ENCODE measurements around the gene BRD1. TPM values are rescaled to one million over a fixed set of nuclear protein-coding genes. Genes with fewer than 3 reads are reported as not detected.

BRD1 gene
- total and polyA plus RNA-seq, 7 donors = 12.6 to 52.6 (median 31.1) TPM

GRCh38 chr22:49733631-49734030, 94.0 kb downstream of the BRD1 start:
- Histone ChIP-seq H3K4me3 (no peak overlapping the region), H3K4me1 (no peaks in the 10 kb centered on the region), H3K27ac (no peak overlapping the region), H3K36me3 (no peaks in the 10 kb centered on the region), H3K9me3 (peaks cover 0 to 2% (median 0%) of the 10 kb centered on the region in 4 donors), H3K27me3 (peaks cover 0 to 59% (median 19%) of the 10 kb centered on the region in 3 donors)
- 70 to 84% methylated on average over 7 of the region's 7 CpGs for WGBS, 2 donors
- intact Hi-C loops (cut with DNase I) = no loop called here
- DNase-seq = no peak
- TF ChIP-seq CTCF (IDR thresholded peaks at IDR 0.05) (no peak), EP300 (IDR thresholded peaks at IDR 0.05) (no peak), POLR2AphosphoS5 (IDR thresholded peaks at IDR 0.05) (no peak), POLR2A (IDR thresholded peaks at IDR 0.05) (no peak)

GRCh38 chr22:49730656-49731055, 97.0 kb downstream of the BRD1 start:
- Histone ChIP-seq H3K9me3 (peaks cover 0 to 2% (median 0%) of the 10 kb centered on the region in 4 donors), H3K4me3 (no peak overlapping the region), H3K27me3 (peaks cover 0 to 82% (median 20%) of the 10 kb centered on the region in 3 donors), H3K4me1 (no peaks in the 10 kb centered on the region), H3K36me3 (no peaks in the 10 kb centered on the region), H3K27ac (no peak overlapping the region)
- intact Hi-C loops (cut with DNase I) = no loop called here
- no peak for DNase-seq
- WGBS, 2 donors = 90 to 92% methylated on average over 9 of the region's 9 CpGs
- TF ChIP-seq EP300 (IDR thresholded peaks at IDR 0.05) = no peak

- Histone ChIP-seq H3K36me3 (no peaks in the 10 kb centered on the region), H3K27ac (no peak overlapping the region), H3K4me1 (peaks cover 0 to 8% (median 2%) of the 10 kb centered on the region in 4 donors), H3K4me3 (no peak overlapping the region), H3K9me3 (peaks cover 0 to 2% (median 0%) of the 10 kb centered on the region in 4 donors), H3K27me3 (peaks cover 8 to 81% (median 23%) of the 10 kb centered on the region in 3 donors)
- intact Hi-C loops (cut with DNase I) = no loop called here
- WGBS, 2 donors = 73 to 76% methylated on average over 31 of the region's 31 CpGs
- TF ChIP-seq CTCF (IDR thresholded peaks at IDR 0.05) (no peak), POLR2AphosphoS5 (IDR thresholded peaks at IDR 0.05) (no peak), POLR2A (IDR thresholded peaks at IDR 0.05) (no peak), EP300 (IDR thresholded peaks at IDR 0.05) (no peak)
- no peak for DNase-seq
Observed at GRCh38 chr22:49728570-49729271, 99.0 kb downstream of the BRD1 start.

GRCh38 chr22:49727881-49728569, 99.6 kb downstream of the BRD1 start:
- DNase-seq = no peak
- peaks cover 8 to 81% (median 23%) of the 10 kb centered on the region in 3 donors for H3K27me3 ChIP-seq
- H3K27ac ChIP-seq = no peak overlapping the region
- whole genome bisulfite sequencing, 2 donors = 32 to 52% methylated on average over 16 of the region's 16 CpGs
- peaks cover 0 to 8% (median 2%) of the 10 kb centered on the region in 4 donors for H3K4me1 ChIP-seq
- peaks cover 0 to 2% (median 0%) of the 10 kb centered on the region in 4 donors for H3K9me3 ChIP-seq
- TF ChIP-seq EP300 (IDR thresholded peaks at IDR 0.05) (no peak), POLR2A (IDR thresholded peaks at IDR 0.05) (no peak), CTCF (IDR thresholded peaks at IDR 0.05) (no peak), POLR2AphosphoS5 (IDR thresholded peaks at IDR 0.05) (no peak)
- H3K36me3 ChIP-seq = no peaks in the 10 kb centered on the region
- intact Hi-C loops (cut with DNase I) = no loop called here
- H3K4me3 ChIP-seq = no peak overlapping the region

DNA sequence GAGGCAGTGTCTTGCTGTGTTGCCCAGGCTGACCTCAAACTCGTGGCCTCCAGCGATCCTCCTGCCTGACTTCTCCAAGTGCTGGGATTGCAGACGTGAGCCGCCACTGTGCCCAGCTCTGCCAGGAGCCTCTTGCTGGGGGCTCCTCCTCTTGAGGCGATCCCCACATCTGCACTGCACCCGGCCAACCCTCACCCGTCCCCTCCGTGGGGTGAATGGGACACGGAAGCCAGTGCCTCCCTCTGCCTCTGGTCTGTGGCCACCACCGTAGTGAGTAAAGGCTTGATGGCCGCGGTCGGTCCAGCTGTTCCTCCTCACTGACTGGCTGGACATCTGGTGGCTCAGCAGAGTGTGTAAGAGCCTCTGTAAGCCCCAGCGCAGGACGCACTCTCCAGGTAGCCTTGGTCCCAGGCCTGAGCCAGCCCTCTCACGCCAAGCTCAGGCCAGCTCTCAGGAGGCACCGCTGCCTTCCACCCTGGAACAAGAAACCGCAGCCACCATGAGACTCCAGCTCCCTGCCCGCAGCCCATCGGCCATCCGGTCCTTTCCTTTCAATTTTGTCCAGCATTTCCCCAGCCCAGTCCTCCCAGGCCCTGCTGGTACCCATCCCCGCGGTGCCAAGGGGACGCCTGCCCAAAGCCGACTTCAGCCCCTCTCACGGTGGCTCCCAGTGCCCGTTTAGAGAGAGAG, 100.3 kb downstream of the BRD1 start:
- H3K9me3 ChIP-seq = peaks cover 0 to under 1% (median 0%) of the 10 kb centered on the region in 4 donors
- intact Hi-C loops (cut with DNase I) = no loop called here
- no peak overlapping the region for H3K4me3 ChIP-seq
- DNase-seq = no peak
- WGBS, 2 donors = 79 to 83% methylated on average over 27 of the region's 27 CpGs
- no peak for TF ChIP-seq POLR2A (IDR thresholded peaks at IDR 0.05)
- no peak for TF ChIP-seq CTCF (IDR thresholded peaks at IDR 0.05)
- TF ChIP-seq POLR2AphosphoS5 (IDR thresholded peaks at IDR 0.05) = no peak
- TF ChIP-seq EP300 (IDR thresholded peaks at IDR 0.05) = no peak
- peaks cover 0 to 8% (median 2%) of the 10 kb centered on the region in 4 donors for H3K4me1 ChIP-seq
- H3K27me3 ChIP-seq = peaks cover 8 to 79% (median 23%) of the 10 kb centered on the region in 3 donors
- H3K27ac ChIP-seq = no peak overlapping the region
- H3K36me3 ChIP-seq = no peaks in the 10 kb centered on the region

Measured in sigmoid colon (tissue), 7 donors.